Measurements from ENCODE around the gene XIRP1. TPM values are rescaled to one million over a fixed set of nuclear protein-coding genes. Genes with fewer than 3 reads are reported as not detected.

The XIRP1 gene, protein sequence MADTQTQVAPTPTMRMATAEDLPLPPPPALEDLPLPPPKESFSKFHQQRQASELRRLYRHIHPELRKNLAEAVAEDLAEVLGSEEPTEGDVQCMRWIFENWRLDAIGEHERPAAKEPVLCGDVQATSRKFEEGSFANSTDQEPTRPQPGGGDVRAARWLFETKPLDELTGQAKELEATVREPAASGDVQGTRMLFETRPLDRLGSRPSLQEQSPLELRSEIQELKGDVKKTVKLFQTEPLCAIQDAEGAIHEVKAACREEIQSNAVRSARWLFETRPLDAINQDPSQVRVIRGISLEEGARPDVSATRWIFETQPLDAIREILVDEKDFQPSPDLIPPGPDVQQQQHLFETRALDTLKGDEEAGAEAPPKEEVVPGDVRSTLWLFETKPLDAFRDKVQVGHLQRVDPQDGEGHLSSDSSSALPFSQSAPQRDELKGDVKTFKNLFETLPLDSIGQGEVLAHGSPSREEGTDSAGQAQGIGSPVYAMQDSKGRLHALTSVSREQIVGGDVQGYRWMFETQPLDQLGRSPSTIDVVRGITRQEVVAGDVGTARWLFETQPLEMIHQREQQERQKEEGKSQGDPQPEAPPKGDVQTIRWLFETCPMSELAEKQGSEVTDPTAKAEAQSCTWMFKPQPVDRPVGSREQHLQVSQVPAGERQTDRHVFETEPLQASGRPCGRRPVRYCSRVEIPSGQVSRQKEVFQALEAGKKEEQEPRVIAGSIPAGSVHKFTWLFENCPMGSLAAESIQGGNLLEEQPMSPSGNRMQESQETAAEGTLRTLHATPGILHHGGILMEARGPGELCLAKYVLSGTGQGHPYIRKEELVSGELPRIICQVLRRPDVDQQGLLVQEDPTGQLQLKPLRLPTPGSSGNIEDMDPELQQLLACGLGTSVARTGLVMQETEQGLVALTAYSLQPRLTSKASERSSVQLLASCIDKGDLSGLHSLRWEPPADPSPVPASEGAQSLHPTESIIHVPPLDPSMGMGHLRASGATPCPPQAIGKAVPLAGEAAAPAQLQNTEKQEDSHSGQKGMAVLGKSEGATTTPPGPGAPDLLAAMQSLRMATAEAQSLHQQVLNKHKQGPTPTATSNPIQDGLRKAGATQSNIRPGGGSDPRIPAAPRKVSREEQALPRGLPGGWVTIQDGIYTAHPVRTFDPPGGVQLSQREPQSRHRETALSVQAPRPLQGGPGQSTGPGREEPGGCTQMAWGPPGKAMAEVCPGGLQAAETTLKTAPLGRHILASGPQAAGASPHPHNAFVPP (N-terminal part only)
- 0.05 TPM in 1 of 2 replicates, not detected in the other for total RNA-seq

GRCh38 chr3:39192490-39193092 lies at the start of gene XIRP1:
XIRP1 (minus strand) TSS chr3:39192595; CDS start chr3:39189445, 3,150 bp downstream.

Other genes with a start within 250 kb of the XIRP1 start
- gene SCN11A, start 140.7 kb downstream of the XIRP1 start, total RNA-seq, result not detected in 2 replicates
- 36.2 and 38.1 TPM in 2 replicates for gene WDR48, start 140.6 kb downstream of the XIRP1 start, total RNA-seq
- gene GORASP1, start 85.0 kb downstream of the XIRP1 start, total RNA-seq, result 41.0 and 49.5 TPM in 2 replicates
- gene TTC21A, start 84.9 kb downstream of the XIRP1 start, total RNA-seq, result 3.0 and 3.5 TPM in 2 replicates
- 17.4 and 18.1 TPM in 2 replicates for gene CSRNP1, start 39.0 kb downstream of the XIRP1 start, total RNA-seq
- not detected in 2 replicates for gene CX3CR1, start 87.4 kb upstream of the XIRP1 start, total RNA-seq
- not detected in 2 replicates for gene CCR8, start 137.1 kb upstream of the XIRP1 start, total RNA-seq
- 13.6 and 16.6 TPM in 2 replicates for gene SLC25A38, start 190.8 kb upstream of the XIRP1 start, total RNA-seq
- gene RPSA, start 214.1 kb upstream of the XIRP1 start, total RNA-seq, result 664 and 977 TPM in 2 replicates